HG02642 (cell line): ENCODE measurements around the gene DGKK.
"Not testable (repeated sequence)": the region's sequence is repeated elsewhere in the genome, so short reads cannot be mapped to it uniquely, and the experiment has no call there.

Experiments used
- ATAC-seq: cut with Tn5 transposase; IDR thresholded peaks from one replicate; pipeline ENCODE4 v1.9.1; 2021; ENCODE audit warnings: mild to moderate bottlenecking; ENCODE audit not compliant: unreplicated experiment, poor library complexity

DGKK gene

GRCh38 chrX:50436797-50437196, 33.8 kb downstream of the DGKK start:
- no peak for ATAC-seq

- ATAC-seq = no peak
Measured at GRCh38 chrX:50432829-50433289, 37.8 kb downstream of the DGKK start.

- no peak for ATAC-seq
Measured at GRCh38 chrX:50431623-50432022, 39.0 kb downstream of the DGKK start.

- no peak for ATAC-seq
Measured at GRCh38 chrX:50430917-50431575, 39.6 kb downstream of the DGKK start.

- no peak for ATAC-seq
Measured at GRCh38 chrX:50428174-50428573, 42.5 kb downstream of the DGKK start.

- ATAC-seq = no peak
Measured at GRCh38 chrX:50407976-50408375, 62.6 kb downstream of the DGKK start.

GRCh38 chrX:50403903-50404302, 66.7 kb downstream of the DGKK start:
- ATAC-seq = no peak

- ATAC-seq = no peak
Measured at GRCh38 chrX:50402886-50403285, 67.7 kb downstream of the DGKK start.

GRCh38 chrX:50393902-50394301, 76.7 kb downstream of the DGKK start:
- ATAC-seq = no peak

- ATAC-seq = no peak
Measured at GRCh38 chrX:50386520-50386919, 84.1 kb downstream of the DGKK start.

GRCh38 chrX:50381729-50382415, 88.8 kb downstream of the DGKK start:
- no peak for ATAC-seq

- no peak for ATAC-seq
Measured at GRCh38 chrX:50375481-50376267, 95.0 kb downstream of the DGKK start.

- no peak for ATAC-seq
Measured at GRCh38 chrX:50372966-50373365, 97.7 kb downstream of the DGKK start.

GRCh38 chrX:50343917-50344316, 126.7 kb downstream of the DGKK start:
- ATAC-seq = no peak

- no peak for ATAC-seq
Measured at GRCh38 chrX:50333308-50333707, 137.3 kb downstream of the DGKK start.

GRCh38 chrX:50332668-50333067, 138.0 kb downstream of the DGKK start:
- not testable (repeated sequence) for ATAC-seq

GRCh38 chrX:50327235-50327634, 143.4 kb downstream of the DGKK start:
- ATAC-seq = no peak
